IMR-90 (cell line): ENCODE measurements around the gene ATP1A4. TPM values are rescaled to one million over a fixed set of nuclear protein-coding genes. Genes with fewer than 3 reads are reported as not detected.

Experiments used
- ATAC-seq: fragments of 200-7000 bp; cut with Tn5 transposase; 2 replicates; pipeline ENCODE4 v1.9.1; 2020; ENCODE audit warnings: low read depth, mild to moderate bottlenecking, moderate library complexity
- BruUV-seq: library from RNA; stranded (reverse); fragments of 400-500 nt; replicated peaks from 2 replicates; lab custom pipeline; 2021; lab: Mats Ljungman, UMichigan
- CTCF ChIA-PET: fragments of 300-600 bp; formaldehyde crosslinking; extraction: SDS; loops from one replicate; lab custom pipeline; 2021; ENCODE audit warnings: antibody characterized with exemption; lab: Yijun Ruan, JAX
- POLR2A ChIA-PET: fragments of 300-600 bp; sonication (Branson Sonifier 250); formaldehyde crosslinking; loops from one replicate; lab custom pipeline; 2022; ENCODE audit warnings: antibody characterized with exemption; ENCODE audit not compliant: unreplicated experiment; lab: Charles Lee
- DNase-seq: peaks from one replicate; pipeline ENCODE4 v3.0.0; 2013
- H2AFZ ChIP-seq: replicated peaks from 2 replicates; pipeline ENCODE3; 2013; ENCODE audit warnings: low read length, mild to moderate bottlenecking; ENCODE audit not compliant: poor library complexity
- H2AK5ac ChIP-seq: 2 replicates; pipeline ENCODE4 v1.6.1; 2013; ENCODE audit warnings: low read depth, low read length, inconsistent platforms
- H2AK9ac ChIP-seq: replicated peaks from 2 replicates; pipeline ENCODE3; 2013; ENCODE audit warnings: mild to moderate bottlenecking, low read depth, low read length, moderate library complexity; ENCODE audit not compliant: poor library complexity
- H2BK120ac ChIP-seq: 2 replicates; pipeline ENCODE4 v1.6.1; 2013; ENCODE audit warnings: low read depth, low read length, inconsistent platforms
- H2BK15ac ChIP-seq: 3 replicates; pipeline ENCODE4 v1.6.1; 2013; ENCODE audit warnings: low read depth, low read length, inconsistent platforms
- H2BK20ac ChIP-seq: 2 replicates; pipeline ENCODE4 v1.6.1; 2013; ENCODE audit warnings: low read depth, mild to moderate bottlenecking, inconsistent platforms, low read length, moderate library complexity
- H2BK5ac ChIP-seq: 2 replicates; pipeline ENCODE4 v1.6.1; 2013; ENCODE audit warnings: mild to moderate bottlenecking, low read depth, low read length, inconsistent platforms; ENCODE audit not compliant: poor library complexity, severe bottlenecking
- H3K14ac ChIP-seq: replicated peaks from 2 replicates; pipeline ENCODE4 v1.6.1; 2013; ENCODE audit warnings: low read depth, low read length, inconsistent platforms
- H3K18ac ChIP-seq: 2 replicates; pipeline ENCODE4 v1.6.1; 2013; ENCODE audit warnings: low read depth, low read length, control low read depth
- H3K23ac ChIP-seq: 2 replicates; pipeline ENCODE4 v1.6.1; 2013; ENCODE audit warnings: low read depth, low read length, inconsistent platforms
- H3K27ac ChIP-seq: 2 replicates; pipeline ENCODE4 v1.5.1; 2013; ENCODE audit warnings: mild to moderate bottlenecking, control low read depth, low read length; ENCODE audit not compliant: insufficient read depth
- H3K27me3 ChIP-seq: 2 replicates; pipeline ENCODE4 v1.6.1; 2013; ENCODE audit warnings: low read length; ENCODE audit not compliant: control insufficient read depth, insufficient read depth
- H3K36me3 ChIP-seq: 2 replicates; pipeline ENCODE4 v1.6.1; 2013; ENCODE audit warnings: low read length, mixed read lengths; ENCODE audit not compliant: control insufficient read depth, insufficient read depth
- H3K4ac ChIP-seq: 2 replicates; pipeline ENCODE4 v1.6.1; 2013; ENCODE audit warnings: low read depth, low read length, inconsistent platforms
- H3K4me1 ChIP-seq: 2 replicates; pipeline ENCODE4 v1.6.1; 2013; ENCODE audit warnings: low read length, mixed read lengths; ENCODE audit not compliant: control insufficient read depth, insufficient read depth
- H3K4me2 ChIP-seq: 2 replicates; pipeline ENCODE4 v1.6.1; 2013; ENCODE audit warnings: low read depth, mild to moderate bottlenecking, control low read depth, low read length, moderate library complexity
- H3K4me3 ChIP-seq: 2 replicates; pipeline ENCODE4 v1.5.1; 2013; ENCODE audit warnings: low read depth, mild to moderate bottlenecking, control low read depth, low read length, moderate library complexity; ENCODE audit not compliant: insufficient read depth
- H3K56ac ChIP-seq: 2 replicates; pipeline ENCODE4 v1.6.1; 2013; ENCODE audit warnings: low read length, inconsistent platforms; ENCODE audit not compliant: insufficient read depth; ENCODE audit errors: extremely low read depth
- H3K79me1 ChIP-seq, 2 experiments: 2 replicates each; pipeline ENCODE4 v1.6.1; 2013; ENCODE audit warnings: low read length in 2 of 2, inconsistent platforms in 1 of 2, low read depth in 1 of 2
- H3K9ac ChIP-seq: 2 replicates; pipeline ENCODE4 v1.6.1; 2013; ENCODE audit warnings: low read depth, low read length, control low read depth
- H3K9me1 ChIP-seq: 2 replicates; pipeline ENCODE4 v1.6.1; 2013; ENCODE audit warnings: low read length, inconsistent platforms; ENCODE audit not compliant: insufficient read depth
- H3K9me3 ChIP-seq: 2 replicates; pipeline ENCODE4 v1.6.1; 2013; ENCODE audit warnings: low read length; ENCODE audit not compliant: control insufficient read depth, insufficient read depth
- H4K20me1 ChIP-seq: 2 replicates; pipeline ENCODE4 v1.6.1; 2013; ENCODE audit warnings: low read length, inconsistent platforms; ENCODE audit not compliant: insufficient read depth
- H4K5ac ChIP-seq: 2 replicates; pipeline ENCODE4 v1.6.1; 2013; ENCODE audit warnings: mild to moderate bottlenecking, low read depth, low read length, control low read depth
- H4K8ac ChIP-seq, 2 experiments: 2 replicates each; pipeline ENCODE4 v1.6.1; 2013; ENCODE audit warnings: low read depth in 2 of 2, low read length in 2 of 2, control low read depth in 1 of 2, inconsistent platforms in 1 of 2
- H4K91ac ChIP-seq: 2 replicates; pipeline ENCODE4 v1.6.1; 2013; ENCODE audit warnings: low read depth, low read length, inconsistent platforms; ENCODE audit not compliant: insufficient read depth
- CEBPB ChIP-seq: IDR thresholded peaks from 2 replicates; pipeline ENCODE4 v1.6.1; 2012; ENCODE audit warnings: low read depth, low read length, improper control_type of control experiment
- FOS ChIP-seq: fragments of 150-350 bp; IDR thresholded peaks from 2 replicates; pipeline ENCODE4 v1.6.1; 2016; ENCODE audit warnings: low read depth, low read length
- MAFK ChIP-seq: IDR thresholded peaks from 2 replicates; pipeline ENCODE4 v1.6.1; 2012; ENCODE audit warnings: low read depth, low read length, improper control_type of control experiment
- NFE2L2 ChIP-seq: fragments of 150-350 bp; IDR thresholded peaks from 2 replicates; pipeline ENCODE4 v1.6.1; 2016; ENCODE audit warnings: low read depth, mild to moderate bottlenecking, low read length
- POLR2A ChIP-seq: IDR thresholded peaks from 2 replicates; pipeline ENCODE4 v1.6.1; 2012; ENCODE audit warnings: mild to moderate bottlenecking, low read depth, low read length
- RFX5 ChIP-seq: IDR thresholded peaks from 2 replicates; pipeline ENCODE4 v1.8.0; 2012; ENCODE audit warnings: low read depth, mild to moderate bottlenecking, low read length, moderate library complexity
- SMC3 ChIP-seq: fragments of 150-350 bp; IDR thresholded peaks from 2 replicates; pipeline ENCODE4 v1.6.1; 2016; ENCODE audit warnings: low read depth, mild to moderate bottlenecking, antibody characterized with exemption, low read length, moderate library complexity
- WGBS, 2 experiments: methylation state at CpG; one replicate each; pipeline versions ENCODE4 v1.1.5 to v1.1.7; 2013; ENCODE audit warnings: missing lambda C conversion rate in 2 of 2; ENCODE audit not compliant: insufficient read length in 1 of 2; ENCODE audit errors: extremely low coverage in 2 of 2; 5-methylcytosine and 5-hydroxymethylcytosine counted together
- dilution Hi-C: fragments of 300-500 bp; cut with HindIII; formaldehyde crosslinking; loops from one replicate; pipeline ENCODE4 v1.14.3; 2018; ENCODE audit warnings: low sequenced_read_pairs; ENCODE audit not compliant: unreplicated experiment
- in situ Hi-C: fragments of 300-500 bp; cut with MboI; formaldehyde crosslinking; loops from 3 replicates; pipeline ENCODE4 v1.14.3; 2019; ENCODE audit warnings: low sequenced_read_pairs, inconsistent platforms, mixed read lengths
- intact Hi-C: fragments of 100-400 bp; cut with micrococcal nuclease; formaldehyde crosslinking; loops from 2 replicates; pipeline ENCODE4 v1.10.0; 2022
- polyA plus RNA-seq, 3 experiments: library from polyadenylated mRNA; depleted of rRNA; stranded (reverse); fragments of >200 nt; gene quantifications; 2 replicates each; pipeline ENCODE4 v1.2.3, GENCODE V29; 2012; ENCODE audit warnings: low replicate concordance in 1 of 3
- total RNA-seq: library from RNA; depleted of rRNA; stranded (reverse); fragments of >200 nt; gene quantifications from 2 replicates; pipeline ENCODE4 v1.2.3, GENCODE V29; 2012
- TF ChIP-seq, protein P1 (sequence below): conservative IDR thresholded peaks from 2 replicates; pipeline ENCODE4 v1.5.1; 2012; ENCODE audit warnings: mild to moderate bottlenecking, low read depth, low read length, improper control_type of control experiment
- TF ChIP-seq, protein P2 (sequence below): fragments of 150-350 bp; IDR thresholded peaks from 2 replicates; pipeline ENCODE4 v1.6.1; 2016; ENCODE audit warnings: low read depth, mild to moderate bottlenecking, low read length, moderate library complexity, borderline replicate concordance

ATP1A4 gene
- total and polyA plus RNA-seq, 2 of the 4 experiments (the other 2 are of a cell fraction), result not detected

DNA sequence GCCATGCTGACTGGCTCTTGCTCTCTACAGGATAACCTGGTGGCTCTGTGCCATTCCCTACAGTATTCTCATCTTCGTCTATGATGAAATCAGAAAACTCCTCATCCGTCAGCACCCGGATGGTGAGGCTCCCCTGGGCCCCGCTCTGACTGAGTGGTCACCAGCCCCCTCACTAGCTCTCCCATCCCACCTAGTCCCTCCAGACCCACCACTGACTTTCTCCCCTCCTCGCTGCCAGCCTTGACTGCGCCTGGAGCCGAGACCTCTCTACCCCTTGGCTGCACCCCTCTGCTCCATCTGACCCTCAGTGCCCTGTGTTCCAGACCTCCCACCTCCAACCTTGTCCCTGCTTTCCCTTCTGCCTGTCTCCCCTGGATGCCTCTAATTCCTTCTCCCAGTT lies 34.8 kb downstream of the ATP1A4 start:
- ChIA-PET POLR2A (no interaction called here), CTCF (interaction anchor here (0.6 to 1.3 kb wide), 2 partner anchors 33 to 365 kb away, joined by 3 read pairs; no protein-coding TSS in a partner anchor)
- DNase-seq (no peak), ATAC-seq (no peak)
- peaks cover 20% of the 10 kb centered on the region for H3K27me3 ChIP-seq
- H4K20me1 ChIP-seq, result no peaks in the 10 kb centered on the region
- intact Hi-C loops (no loop called here), dilution Hi-C loops (no loop called here), in situ Hi-C loops (loop anchor here (25.0 kb wide), 1 partner anchor 426 kb away; no protein-coding TSS in a partner anchor)
- no peak overlapping the region for H2BK5ac ChIP-seq
- no peaks in the 10 kb centered on the region for H3K79me1 ChIP-seq
- H3K4me1 ChIP-seq, result peaks cover 1% of the 10 kb centered on the region; the same call in 1 of the 2 replicates
- H2BK120ac ChIP-seq, result no peak overlapping the region
- peak overlapping the region; percentile 32 for H2AFZ ChIP-seq
- no peak overlapping the region for H4K8ac ChIP-seq
- H3K18ac ChIP-seq, result no peak overlapping the region
- H3K4me3 ChIP-seq, result no peak overlapping the region
- H3K27ac ChIP-seq, result no peak overlapping the region
- H3K23ac ChIP-seq, result no peak overlapping the region
- H3K9ac ChIP-seq, result no peak overlapping the region
- no peak overlapping the region for H3K56ac ChIP-seq
- no peak overlapping the region for H2BK20ac ChIP-seq
- H3K14ac ChIP-seq, result no peak overlapping the region
- no peaks in the 10 kb centered on the region for H3K36me3 ChIP-seq
- no peak overlapping the region for H2AK9ac ChIP-seq
- no peak overlapping the region for H3K4me2 ChIP-seq
- WGBS, 2 experiments, result 87% methylated on average over 4 of the region's 7 CpGs; no CpG with 5 or more reads in 1 of the 2 experiments
- no peak overlapping the region for H3K4ac ChIP-seq
- no peak overlapping the region for H2AK5ac ChIP-seq
- no peak for TF ChIP-seq SMC3
- TF ChIP-seq RFX5, result no peak
- TF ChIP-seq, protein P1, sequence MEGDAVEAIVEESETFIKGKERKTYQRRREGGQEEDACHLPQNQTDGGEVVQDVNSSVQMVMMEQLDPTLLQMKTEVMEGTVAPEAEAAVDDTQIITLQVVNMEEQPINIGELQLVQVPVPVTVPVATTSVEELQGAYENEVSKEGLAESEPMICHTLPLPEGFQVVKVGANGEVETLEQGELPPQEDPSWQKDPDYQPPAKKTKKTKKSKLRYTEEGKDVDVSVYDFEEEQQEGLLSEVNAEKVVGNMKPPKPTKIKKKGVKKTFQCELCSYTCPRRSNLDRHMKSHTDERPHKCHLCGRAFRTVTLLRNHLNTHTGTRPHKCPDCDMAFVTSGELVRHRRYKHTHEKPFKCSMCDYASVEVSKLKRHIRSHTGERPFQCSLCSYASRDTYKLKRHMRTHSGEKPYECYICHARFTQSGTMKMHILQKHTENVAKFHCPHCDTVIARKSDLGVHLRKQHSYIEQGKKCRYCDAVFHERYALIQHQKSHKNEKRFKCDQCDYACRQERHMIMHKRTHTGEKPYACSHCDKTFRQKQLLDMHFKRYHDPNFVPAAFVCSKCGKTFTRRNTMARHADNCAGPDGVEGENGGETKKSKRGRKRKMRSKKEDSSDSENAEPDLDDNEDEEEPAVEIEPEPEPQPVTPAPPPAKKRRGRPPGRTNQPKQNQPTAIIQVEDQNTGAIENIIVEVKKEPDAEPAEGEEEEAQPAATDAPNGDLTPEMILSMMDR, result no peak
- TF ChIP-seq NFE2L2, result no peak
- TF ChIP-seq FOS, result no peak
- no peak for TF ChIP-seq CEBPB
- TF ChIP-seq MAFK, result no peak
- TF ChIP-seq POLR2A, result no peak
- TF ChIP-seq, protein P2, sequence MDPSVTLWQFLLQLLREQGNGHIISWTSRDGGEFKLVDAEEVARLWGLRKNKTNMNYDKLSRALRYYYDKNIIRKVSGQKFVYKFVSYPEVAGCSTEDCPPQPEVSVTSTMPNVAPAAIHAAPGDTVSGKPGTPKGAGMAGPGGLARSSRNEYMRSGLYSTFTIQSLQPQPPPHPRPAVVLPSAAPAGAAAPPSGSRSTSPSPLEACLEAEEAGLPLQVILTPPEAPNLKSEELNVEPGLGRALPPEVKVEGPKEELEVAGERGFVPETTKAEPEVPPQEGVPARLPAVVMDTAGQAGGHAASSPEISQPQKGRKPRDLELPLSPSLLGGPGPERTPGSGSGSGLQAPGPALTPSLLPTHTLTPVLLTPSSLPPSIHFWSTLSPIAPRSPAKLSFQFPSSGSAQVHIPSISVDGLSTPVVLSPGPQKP, result no peak
- H3K9me1 ChIP-seq, result 0 out of 2 replicates have a peak, but pooled peaks cover 7% of the 10 kb centered on the region
- H3K9me3 ChIP-seq, result no peaks in the 10 kb centered on the region
- H4K91ac ChIP-seq, result no peak overlapping the region
- no peak overlapping the region for H4K5ac ChIP-seq
- no peak overlapping the region for H2BK15ac ChIP-seq
- BruUV-seq, result no TSS peak
